WERI-Rb-1 (cell line): Measurements from ENCODE around the gene PLXNA2.

Source experiments
- DNase-seq: peaks from one replicate; pipeline ENCODE4 v3.0.0-alpha.2; 2020
- H3K27ac ChIP-seq: fragments of 250-450 bp; sonication (Bioruptor Pico); 2 replicates; pipeline ENCODE4 v1.5.1; 2020; ENCODE audit warnings: mild to moderate bottlenecking, moderate library complexity
- H3K27me3 ChIP-seq: fragments of 250-450 bp; sonication (Bioruptor Pico); 2 replicates; pipeline ENCODE4 v1.5.1; 2021; ENCODE audit warnings: mild to moderate bottlenecking, low read depth, moderate library complexity; ENCODE audit not compliant: insufficient read depth, severe bottlenecking
- H3K36me3 ChIP-seq: fragments of 250-450 bp; sonication (Bioruptor Pico); 2 replicates; pipeline ENCODE4 v1.5.1; 2020; ENCODE audit warnings: mild to moderate bottlenecking, moderate library complexity
- H3K4me3 ChIP-seq: 2 replicates; pipeline ENCODE4 v1.5.1; 2011; ENCODE audit warnings: low read depth, mild to moderate bottlenecking, control low read depth, low read length
- H3K9me3 ChIP-seq: fragments of 250-450 bp; sonication (Bioruptor Pico); 2 replicates; pipeline ENCODE4 v1.5.1; 2021; ENCODE audit warnings: mild to moderate bottlenecking, moderate library complexity; ENCODE audit not compliant: severe bottlenecking
- TF ChIP-seq, protein P1 (sequence below): IDR thresholded peaks from 2 replicates; pipeline ENCODE4 v1.5.1; 2011; ENCODE audit warnings: low read depth, mild to moderate bottlenecking, control low read depth, inconsistent platforms, low read length

Gene PLXNA2

DNA sequence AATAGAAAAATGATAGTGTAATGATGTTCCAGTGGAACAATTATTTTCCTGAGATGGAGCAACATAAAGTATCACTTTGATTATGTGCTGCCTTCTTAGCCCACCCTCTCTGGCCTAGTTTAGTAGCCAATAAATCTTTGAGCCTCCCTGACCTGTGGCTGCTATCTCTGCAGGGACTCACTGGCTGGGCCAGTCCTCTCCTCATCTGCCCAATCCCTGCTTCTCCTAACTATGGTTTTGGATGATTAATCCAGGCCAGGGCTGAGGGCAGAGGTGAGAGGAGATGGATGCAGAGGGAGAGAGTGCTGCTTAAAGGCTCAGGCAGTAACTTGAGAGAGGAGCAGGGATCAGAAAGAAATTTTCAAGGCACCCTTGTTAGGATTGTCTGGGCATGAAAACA, 244.2 kb downstream of the PLXNA2 start:
- TF ChIP-seq, protein P1, sequence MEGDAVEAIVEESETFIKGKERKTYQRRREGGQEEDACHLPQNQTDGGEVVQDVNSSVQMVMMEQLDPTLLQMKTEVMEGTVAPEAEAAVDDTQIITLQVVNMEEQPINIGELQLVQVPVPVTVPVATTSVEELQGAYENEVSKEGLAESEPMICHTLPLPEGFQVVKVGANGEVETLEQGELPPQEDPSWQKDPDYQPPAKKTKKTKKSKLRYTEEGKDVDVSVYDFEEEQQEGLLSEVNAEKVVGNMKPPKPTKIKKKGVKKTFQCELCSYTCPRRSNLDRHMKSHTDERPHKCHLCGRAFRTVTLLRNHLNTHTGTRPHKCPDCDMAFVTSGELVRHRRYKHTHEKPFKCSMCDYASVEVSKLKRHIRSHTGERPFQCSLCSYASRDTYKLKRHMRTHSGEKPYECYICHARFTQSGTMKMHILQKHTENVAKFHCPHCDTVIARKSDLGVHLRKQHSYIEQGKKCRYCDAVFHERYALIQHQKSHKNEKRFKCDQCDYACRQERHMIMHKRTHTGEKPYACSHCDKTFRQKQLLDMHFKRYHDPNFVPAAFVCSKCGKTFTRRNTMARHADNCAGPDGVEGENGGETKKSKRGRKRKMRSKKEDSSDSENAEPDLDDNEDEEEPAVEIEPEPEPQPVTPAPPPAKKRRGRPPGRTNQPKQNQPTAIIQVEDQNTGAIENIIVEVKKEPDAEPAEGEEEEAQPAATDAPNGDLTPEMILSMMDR: no peak
- Histone ChIP-seq H3K4me3 (no peak overlapping the region), H3K36me3 (no peaks in the 10 kb centered on the region), H3K9me3 (no peaks in the 10 kb centered on the region), H3K27me3 (no peaks in the 10 kb centered on the region), H3K27ac (no peak overlapping the region)
- DNase-seq: peak; percentile 15

DNA sequence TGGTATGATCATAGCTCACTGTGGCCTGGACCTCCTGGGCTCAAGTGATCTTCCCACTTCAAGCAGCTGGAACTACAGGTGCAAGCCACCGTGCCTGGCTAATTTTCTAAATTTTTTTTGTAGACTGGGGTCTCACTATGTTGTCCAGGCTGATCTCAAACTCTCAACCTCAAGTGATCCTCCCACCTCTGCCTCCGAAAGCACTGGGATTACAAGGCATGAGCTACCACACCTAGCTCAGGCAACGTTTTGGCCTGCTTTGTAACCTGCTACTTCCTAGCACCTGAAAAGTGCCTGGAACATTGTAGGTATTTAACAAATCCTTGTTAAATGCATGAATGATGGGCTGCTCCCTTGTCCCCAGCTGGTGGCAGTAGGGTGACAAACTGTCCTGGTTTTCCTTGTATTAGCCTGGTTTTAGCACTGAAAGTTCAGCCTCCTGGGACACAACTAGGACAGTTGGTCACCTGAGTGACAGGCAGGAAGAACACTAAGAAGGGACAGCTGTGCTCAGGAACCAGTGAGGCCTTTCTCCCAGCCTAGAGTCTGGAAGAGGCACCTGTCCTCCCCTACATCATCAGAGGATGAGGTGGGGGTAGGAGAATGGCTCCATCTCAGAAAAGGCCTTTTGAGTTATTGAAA, 244.8 kb downstream of the PLXNA2 start:
- Histone ChIP-seq H3K9me3 (no peaks in the 10 kb centered on the region), H3K27me3 (no peaks in the 10 kb centered on the region), H3K36me3 (no peaks in the 10 kb centered on the region), H3K27ac (no peak overlapping the region), H3K4me3 (no peak overlapping the region)
- DNase-seq: peak; percentile 66
- TF ChIP-seq, protein P1: peak; percentile 47

DNA sequence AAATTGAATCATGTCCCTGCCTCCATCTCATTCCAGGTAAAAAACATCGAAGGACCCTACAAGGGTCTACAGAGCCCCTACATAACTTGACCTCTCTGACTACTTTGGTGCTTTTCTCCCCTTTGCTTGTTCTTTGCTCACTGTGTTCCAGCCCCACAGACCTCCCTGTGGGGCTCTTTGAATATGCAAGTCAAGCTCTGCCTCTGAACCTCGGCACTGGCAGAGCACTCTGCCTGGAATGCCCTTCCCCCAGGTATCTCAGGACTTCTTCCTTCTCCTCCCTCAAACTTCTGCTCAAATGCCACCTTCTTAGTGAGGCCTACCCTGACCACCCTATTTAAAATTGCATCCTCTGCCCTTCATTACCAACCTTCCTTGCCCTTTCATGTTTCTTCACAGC, 245.5 kb downstream of the PLXNA2 start:
- TF ChIP-seq, protein P1: no peak
- Histone ChIP-seq H3K27me3 (no peaks in the 10 kb centered on the region), H3K9me3 (peaks cover 5% of the 10 kb centered on the region), H3K27ac (no peak overlapping the region), H3K4me3 (no peak overlapping the region), H3K36me3 (no peaks in the 10 kb centered on the region)
- no peak for DNase-seq

DNA sequence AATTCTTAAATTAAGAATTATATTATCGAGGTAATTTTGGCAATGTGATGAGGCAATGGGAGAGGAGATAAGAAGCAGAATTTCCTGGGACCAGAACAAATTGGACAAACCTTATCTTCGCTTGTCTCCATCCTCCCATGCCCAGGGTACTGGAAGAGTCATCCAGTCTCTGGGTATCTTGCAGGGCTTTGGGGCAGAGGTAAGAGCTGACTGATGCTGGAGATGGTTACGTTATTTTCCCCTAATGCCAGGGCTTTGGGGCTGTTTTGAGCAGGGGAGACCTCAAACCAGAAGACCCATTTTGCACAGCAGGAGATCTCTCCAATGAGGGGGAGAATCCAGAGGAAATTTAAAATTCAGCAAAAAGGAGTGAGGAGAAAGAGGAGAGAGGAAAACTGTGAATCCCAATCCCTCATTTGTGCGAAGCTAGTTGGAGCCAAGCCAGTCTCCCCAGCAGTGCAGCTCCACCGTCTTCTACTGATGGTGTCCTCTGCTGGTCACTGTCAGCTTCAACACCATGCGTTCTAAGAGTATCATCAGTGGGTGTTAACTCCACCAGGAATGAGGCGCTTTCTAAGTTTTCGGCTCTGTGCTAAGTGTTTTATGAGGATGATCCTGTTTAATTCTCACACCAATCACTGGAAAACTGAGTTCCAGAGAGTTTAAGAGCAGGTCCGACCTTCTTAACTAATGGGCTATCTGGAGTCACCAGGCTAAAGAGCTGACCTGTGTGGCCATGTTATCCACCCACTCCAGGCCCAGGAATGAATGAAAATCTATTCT, 246.5 kb downstream of the PLXNA2 start:
- Histone ChIP-seq H3K36me3 (no peaks in the 10 kb centered on the region), H3K4me3 (no peak overlapping the region), H3K27me3 (no peaks in the 10 kb centered on the region), H3K9me3 (peaks cover 5% of the 10 kb centered on the region), H3K27ac (no peak overlapping the region)
- DNase-seq: peak; percentile 95
- TF ChIP-seq, protein P1: peak; percentile 100

DNA sequence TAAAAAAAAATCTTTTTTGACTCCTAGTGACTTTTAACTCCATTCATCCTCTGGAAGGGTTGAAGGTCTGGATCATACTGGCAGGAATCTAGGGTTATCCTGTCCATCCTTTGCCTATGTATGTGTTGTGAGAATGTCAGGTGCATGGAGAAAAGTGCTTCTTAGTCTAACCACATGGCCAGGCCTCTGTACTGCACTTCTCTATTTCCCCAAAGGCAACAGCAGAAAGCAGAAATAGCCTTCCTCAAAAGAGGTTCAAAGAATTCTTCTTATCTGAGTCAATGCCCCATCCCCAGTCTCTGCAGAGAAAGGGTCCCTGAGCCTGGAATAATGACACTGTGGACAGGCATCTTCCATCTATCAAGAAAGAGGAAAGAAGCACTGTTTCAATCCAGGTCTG, 247.5 kb downstream of the PLXNA2 start:
- H3K27me3 ChIP-seq: no peaks in the 10 kb centered on the region
- TF ChIP-seq, protein P1: no peak
- peaks cover 10% of the 10 kb centered on the region for H3K9me3 ChIP-seq
- no peaks in the 10 kb centered on the region for H3K36me3 ChIP-seq
- no peak for DNase-seq
- H3K4me3 ChIP-seq: no peak overlapping the region
- no peak overlapping the region for H3K27ac ChIP-seq
